Chondrocyte (in vitro differentiated cells): ENCODE results near the gene OR1E2. TPM values are rescaled to one million over a fixed set of nuclear protein-coding genes. Genes with fewer than 3 reads are reported as not detected.
"Not testable (repeated sequence)": the region's sequence is repeated elsewhere in the genome, so short reads cannot be mapped to it uniquely, and the experiment has no call there.

ENCODE experiments used
- DNase-seq: peaks from one replicate; pipeline ENCODE4 v3.0.0; 2021; ENCODE audit warnings: mixed read lengths, low spot score
- H3K27ac Mint-ChIP-seq: one replicate; pipeline ENCODE4 v1.8.0; 2021; ENCODE audit warnings: mild to moderate bottlenecking, moderate library complexity, mixed read lengths; ENCODE audit not compliant: unreplicated experiment
- H3K27me3 Mint-ChIP-seq: 2 replicates; pipeline ENCODE4 v1.8.0; 2021; ENCODE audit warnings: low read depth, mixed read lengths
- H3K36me3 Mint-ChIP-seq: 2 replicates; pipeline ENCODE4 v1.8.0; 2021; ENCODE audit warnings: low read depth, mixed read lengths
- H3K4me1 Mint-ChIP-seq: 2 replicates; pipeline ENCODE4 v1.8.0; 2021; ENCODE audit warnings: low read depth, mild to moderate bottlenecking, mixed read lengths
- H3K4me3 Mint-ChIP-seq: one replicate; pipeline ENCODE4 v1.8.0; 2021; ENCODE audit warnings: mild to moderate bottlenecking, moderate library complexity, mixed read lengths; ENCODE audit not compliant: unreplicated experiment
- H3K9me3 Mint-ChIP-seq: 2 replicates; pipeline ENCODE4 v1.8.0; 2021; ENCODE audit warnings: low read depth, mixed read lengths
- CTCF ChIP-seq: fragments of 200-600 bp; sonication (generic); IDR thresholded peaks from 2 replicates; pipeline ENCODE4 v1.5.0; 2021; ENCODE audit warnings: antibody characterized with exemption, mild to moderate bottlenecking, moderate library complexity
- total RNA-seq: library from RNA; stranded (reverse); gene quantifications from 3 replicates; pipeline ENCODE4 v1.2.1, GENCODE V29; 2021

Gene OR1E2
- total RNA-seq, 1 donor from 2014 or later = not detected

DNA sequence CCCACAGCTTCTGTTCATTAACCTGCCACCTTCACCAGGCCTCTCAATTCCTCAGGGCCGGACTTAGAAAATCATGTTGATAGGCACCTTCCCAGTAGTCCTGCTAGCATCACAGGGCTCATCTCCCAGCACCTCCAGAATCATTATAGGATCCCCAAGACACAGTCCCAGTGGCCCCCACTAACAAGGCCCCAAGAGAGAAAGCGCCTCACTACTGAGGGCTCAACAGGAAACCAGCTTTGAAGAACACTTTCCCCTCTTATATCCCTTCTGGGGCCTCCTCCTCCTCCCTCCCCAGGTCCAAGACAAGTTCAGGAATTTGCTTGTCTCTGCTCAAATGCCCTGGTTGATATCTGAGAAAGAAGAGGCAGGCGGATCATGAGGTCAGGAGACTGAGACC is 22.6 kb downstream of the OR1E2 start, which contains the start of gene OR3A3:
OR3A3 (plus strand) TSS at position 301 of the 400 bp plus-strand sequence.
- no peaks in the 10 kb centered on the region for H3K4me1 Mint-ChIP-seq
- TF ChIP-seq CTCF = no peak
- peaks cover 29% of the 10 kb centered on the region for H3K9me3 Mint-ChIP-seq
- no peak within 1 kb of the TSS for H3K27ac Mint-ChIP-seq
- DNase-seq = no peak
- peaks cover 2% of the 10 kb centered on the region for H3K27me3 Mint-ChIP-seq
- no peak within 1 kb of the TSS for H3K4me3 Mint-ChIP-seq
- peaks cover 2% of the 10 kb centered on the region for H3K36me3 Mint-ChIP-seq

DNA sequence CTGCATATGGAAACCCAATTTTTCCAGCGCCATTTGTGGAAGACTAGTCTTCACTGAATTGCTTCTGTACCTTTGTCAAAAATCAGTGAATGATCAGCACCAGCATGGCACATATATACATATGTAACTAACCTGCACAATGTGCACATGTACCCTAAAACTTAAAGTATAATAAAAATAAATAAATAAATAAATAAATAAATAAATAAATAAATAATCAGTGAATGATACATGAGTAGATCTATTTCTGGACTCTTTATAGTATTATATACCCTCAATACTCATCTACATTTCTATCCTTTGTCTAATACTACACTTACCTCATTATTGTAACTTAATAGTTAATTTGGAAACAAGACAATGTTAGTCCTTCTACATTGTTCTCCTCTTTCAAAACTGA is 29.8 kb downstream of the OR1E2 start:
- H3K9me3 Mint-ChIP-seq = peaks cover 34% of the 10 kb centered on the region
- not testable (repeated sequence) for H3K4me1 Mint-ChIP-seq, H3K27me3 Mint-ChIP-seq, H3K4me3 Mint-ChIP-seq, H3K27ac Mint-ChIP-seq, DNase-seq, H3K36me3 Mint-ChIP-seq

GRCh38 chr17:3401786-3402185 is 31.9 kb downstream of the OR1E2 start:
- no peaks in the 10 kb centered on the region for H3K4me1 Mint-ChIP-seq
- no peaks in the 10 kb centered on the region for H3K36me3 Mint-ChIP-seq
- no peak for DNase-seq
- no peak overlapping the region for H3K4me3 Mint-ChIP-seq
- H3K9me3 Mint-ChIP-seq = peaks cover 24% of the 10 kb centered on the region
- no peaks in the 10 kb centered on the region for H3K27me3 Mint-ChIP-seq
- no peak for TF ChIP-seq CTCF
- no peak overlapping the region for H3K27ac Mint-ChIP-seq

- DNase-seq = no peak
- H3K36me3 Mint-ChIP-seq = no peaks in the 10 kb centered on the region
- H3K9me3 Mint-ChIP-seq = peaks cover 9% of the 10 kb centered on the region
- no peak overlapping the region for H3K27ac Mint-ChIP-seq
- no peaks in the 10 kb centered on the region for H3K27me3 Mint-ChIP-seq
- H3K4me3 Mint-ChIP-seq = no peak overlapping the region
- H3K4me1 Mint-ChIP-seq = no peaks in the 10 kb centered on the region
- no peak for TF ChIP-seq CTCF
Measured at GRCh38 chr17:3400055-3400454, 33.6 kb downstream of the OR1E2 start.

GRCh38 chr17:3398310-3398709 is 35.3 kb downstream of the OR1E2 start, which contains the start of gene OR1E1:
TSS of gene OR1E1 (minus strand) at chr17:3398410. CDS start at chr17:3398410, 0 bp downstream.
- no peak within 1 kb of the TSS for H3K4me3 Mint-ChIP-seq
- H3K27me3 Mint-ChIP-seq = no peaks in the 10 kb centered on the region
- no peaks in the 10 kb centered on the region for H3K4me1 Mint-ChIP-seq
- no peak for TF ChIP-seq CTCF
- DNase-seq = no peak
- H3K9me3 Mint-ChIP-seq = peaks cover 8% of the 10 kb centered on the region
- no peaks in the 10 kb centered on the region for H3K36me3 Mint-ChIP-seq
- H3K27ac Mint-ChIP-seq = no peak within 1 kb of the TSS

GRCh38 chr17:3397801-3398200 is 35.8 kb downstream of the OR1E2 start:
- not testable (repeated sequence) for H3K4me1 Mint-ChIP-seq, H3K27me3 Mint-ChIP-seq, H3K27ac Mint-ChIP-seq, H3K36me3 Mint-ChIP-seq, H3K4me3 Mint-ChIP-seq, DNase-seq, H3K9me3 Mint-ChIP-seq
